Kidney (tissue), 14 donors: ENCODE data around the gene RNF169. TPM values are rescaled to one million over a fixed set of nuclear protein-coding genes. Genes with fewer than 3 reads are reported as not detected.

ENCODE experiments used
- DNase-seq, 5 donors: peaks; one replicate each; pipeline ENCODE4 v3.0.0-alpha.2; 2013 to 2020
- FAIRE-seq: peaks from 2 replicates; lab custom pipeline; 2012; peaks lifted over from hg19 to GRCh38; lab: Jason Lieb, UNC
- H3K27ac ChIP-seq, 2 donors: one replicate each; pipeline ENCODE4 v1.7.0; 2013; ENCODE audit warnings: low read depth in 2 of 2, low read length in 2 of 2, inconsistent platforms in 1 of 2
- H3K27me3 ChIP-seq: one replicate; pipeline ENCODE4 v1.7.1; 2013; ENCODE audit warnings: low read length, inconsistent platforms; ENCODE audit not compliant: control insufficient read depth, insufficient read depth
- H3K36me3 ChIP-seq, 3 donors: one replicate each; pipeline versions ENCODE4 v1.7.0 to v1.7.1; 2013; ENCODE audit warnings: low read length in 3 of 3, control low read depth in 1 of 3, inconsistent platforms in 1 of 3; ENCODE audit not compliant: insufficient read depth in 3 of 3, control insufficient read depth in 2 of 3
- H3K4me1 ChIP-seq, 3 donors: one replicate each; pipeline versions ENCODE4 v1.7.0 to v1.7.1; 2013; ENCODE audit warnings: low read length in 3 of 3, inconsistent platforms in 1 of 3, low read depth in 1 of 3; ENCODE audit not compliant: control insufficient read depth in 2 of 3, insufficient read depth in 2 of 3
- H3K4me3 ChIP-seq, 3 donors: one replicate each; pipeline versions ENCODE4 v1.7.0 to v1.8.1; 2013; ENCODE audit warnings: low read length in 3 of 3, control low read depth in 1 of 3, inconsistent platforms in 1 of 3
- H3K9ac ChIP-seq, 3 donors: one replicate each; pipeline versions ENCODE4 v1.7.0 to v1.7.1; 2013; ENCODE audit warnings: low read length in 3 of 3, control low read depth in 1 of 3, inconsistent platforms in 1 of 3
- H3K9me3 ChIP-seq, 3 donors: one replicate each; pipeline versions ENCODE4 v1.7.0 to v1.7.1; 2013; ENCODE audit warnings: low read length in 3 of 3, control low read depth in 1 of 3, inconsistent platforms in 1 of 3; ENCODE audit not compliant: control insufficient read depth in 2 of 3, insufficient read depth in 1 of 3
- intact Hi-C: fragments of 100-400 bp; cut with DNase I; formaldehyde crosslinking; loops from one replicate; pipeline ENCODE4 v1.11.1; 2022
- polyA plus RNA-seq: library from polyadenylated mRNA; stranded (reverse); fragments of 350-450 nt; fragmentation: Illumina TruSeq; extraction: RNeasy Lipid Tissue Mini Kit (QIAGEN cat#74804); gene quantifications from one replicate; pipeline ENCODE4 v1.2.3, GENCODE V29; 2014; ENCODE audit warnings: low read depth, low replicate concordance; ENCODE audit not compliant: insufficient read depth
- total RNA-seq: library from RNA; stranded (reverse); fragmentation: NEBNext Ultra II Directional; extraction: Animal tissue kit (Norgen Biotek cat#: 25700); gene quantifications from one replicate; pipeline ENCODE4 v1.2.1, GENCODE V29; 2021
- TF ChIP-seq, protein P1 (sequence below): IDR thresholded peaks from 3 replicates; pipeline ENCODE4 v1.5.1; 2012; ENCODE audit warnings: mild to moderate bottlenecking, moderate library complexity, borderline replicate concordance; ENCODE audit not compliant: insufficient read depth; ENCODE audit errors: extremely low read depth
- donor health status: control.
- donor health status: control.
- donor health status: control.
- donor health status: control.
- donor health status: control.
- donor health status: DM: yes; HTN: yes; CAD: no.
- donor health status: Normal renal cell carcinoma (clear cell type).

Gene RNF169
- total and polyA plus RNA-seq, 2 donors from 2014 or later, result 3.1 to 19.6 TPM

DNA sequence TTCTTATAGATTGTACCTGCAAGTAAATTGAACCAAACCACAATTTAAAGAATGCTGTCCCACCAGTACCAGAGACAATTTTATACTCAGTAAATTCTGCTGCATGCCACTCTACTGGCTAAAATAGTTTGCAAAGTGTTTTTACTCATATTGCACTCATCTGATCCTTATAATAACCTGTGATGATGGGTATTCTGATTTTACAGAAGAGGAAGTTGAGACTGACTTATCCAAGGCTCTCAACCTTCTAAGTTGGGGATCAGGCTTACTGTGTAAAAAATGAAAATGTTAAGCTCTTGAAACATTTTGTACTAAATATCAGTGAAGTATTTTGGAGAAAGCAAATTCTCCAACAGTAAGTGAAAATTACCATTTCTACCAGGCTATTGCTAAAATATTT is 37.9 kb downstream of the RNF169 start:
- Histone ChIP-seq H3K9ac (no peak overlapping the region), H3K27me3 (no peaks in the 10 kb centered on the region), H3K4me3 (no peak overlapping the region), H3K4me1 (peaks cover 0 to 6% (median 0%) of the 10 kb centered on the region in 3 donors), H3K27ac (no peak overlapping the region), H3K9me3 (no peaks in the 10 kb centered on the region), H3K36me3 (peaks cover 3 to 18% (median 14%) of the 10 kb centered on the region in 3 donors)
- no peak for FAIRE-seq
- intact Hi-C loops, result no loop called here
- DNase-seq, result no peak
- TF ChIP-seq, protein P1, sequence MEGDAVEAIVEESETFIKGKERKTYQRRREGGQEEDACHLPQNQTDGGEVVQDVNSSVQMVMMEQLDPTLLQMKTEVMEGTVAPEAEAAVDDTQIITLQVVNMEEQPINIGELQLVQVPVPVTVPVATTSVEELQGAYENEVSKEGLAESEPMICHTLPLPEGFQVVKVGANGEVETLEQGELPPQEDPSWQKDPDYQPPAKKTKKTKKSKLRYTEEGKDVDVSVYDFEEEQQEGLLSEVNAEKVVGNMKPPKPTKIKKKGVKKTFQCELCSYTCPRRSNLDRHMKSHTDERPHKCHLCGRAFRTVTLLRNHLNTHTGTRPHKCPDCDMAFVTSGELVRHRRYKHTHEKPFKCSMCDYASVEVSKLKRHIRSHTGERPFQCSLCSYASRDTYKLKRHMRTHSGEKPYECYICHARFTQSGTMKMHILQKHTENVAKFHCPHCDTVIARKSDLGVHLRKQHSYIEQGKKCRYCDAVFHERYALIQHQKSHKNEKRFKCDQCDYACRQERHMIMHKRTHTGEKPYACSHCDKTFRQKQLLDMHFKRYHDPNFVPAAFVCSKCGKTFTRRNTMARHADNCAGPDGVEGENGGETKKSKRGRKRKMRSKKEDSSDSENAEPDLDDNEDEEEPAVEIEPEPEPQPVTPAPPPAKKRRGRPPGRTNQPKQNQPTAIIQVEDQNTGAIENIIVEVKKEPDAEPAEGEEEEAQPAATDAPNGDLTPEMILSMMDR, result no peak

DNA sequence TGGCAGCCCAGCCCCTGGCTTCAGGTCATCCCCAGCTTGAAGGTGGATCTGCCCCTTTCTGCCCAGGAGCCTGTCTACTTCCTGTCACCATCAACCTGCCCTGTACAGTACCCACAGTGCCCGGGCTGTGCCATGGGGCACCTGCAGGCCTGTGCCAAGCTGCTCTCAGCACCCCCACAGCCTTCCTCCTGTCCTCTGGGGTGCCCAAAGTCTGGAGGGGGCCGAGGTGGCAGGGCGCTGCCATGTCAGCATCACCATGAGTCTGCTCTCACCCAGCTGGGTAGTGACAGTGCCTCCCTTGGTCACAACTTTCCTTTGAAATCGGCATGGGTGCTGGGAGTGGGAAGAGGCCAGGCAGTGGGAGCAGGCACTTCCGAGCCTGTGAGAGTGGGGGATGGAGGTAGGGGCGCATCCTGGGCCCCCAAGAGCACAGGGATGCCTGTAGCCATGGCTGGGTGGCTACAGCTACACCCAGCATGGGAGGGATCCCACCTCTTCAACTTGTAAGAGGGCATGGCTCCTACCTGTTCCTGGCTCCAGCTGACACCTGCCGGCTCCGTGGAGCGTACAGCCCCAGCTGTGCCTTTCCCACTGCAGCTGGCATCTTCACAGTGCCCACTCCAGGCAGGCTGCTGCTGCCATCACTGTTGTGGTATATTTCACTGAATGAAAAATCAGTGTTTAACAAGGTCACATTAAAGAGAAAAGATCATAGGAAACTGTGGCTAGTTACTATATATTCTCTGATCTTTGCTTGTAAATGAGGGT is 42.9 kb downstream of the RNF169 start:
- no peak for FAIRE-seq
- Histone ChIP-seq H3K4me3 (no peak overlapping the region), H3K27ac (no peak overlapping the region), H3K9ac (no peak overlapping the region), H3K27me3 (no peaks in the 10 kb centered on the region), H3K36me3 (peaks cover 3 to 18% (median 17%) of the 10 kb centered on the region in 3 donors), H3K4me1 (no peaks in the 10 kb centered on the region), H3K9me3 (no peaks in the 10 kb centered on the region)
- intact Hi-C loops, result loop anchor here (10.0 kb wide), 1 partner anchor 63 kb away; no protein-coding TSS in a partner anchor
- TF ChIP-seq, protein P1, result no peak
- DNase-seq, result no peak

DNA sequence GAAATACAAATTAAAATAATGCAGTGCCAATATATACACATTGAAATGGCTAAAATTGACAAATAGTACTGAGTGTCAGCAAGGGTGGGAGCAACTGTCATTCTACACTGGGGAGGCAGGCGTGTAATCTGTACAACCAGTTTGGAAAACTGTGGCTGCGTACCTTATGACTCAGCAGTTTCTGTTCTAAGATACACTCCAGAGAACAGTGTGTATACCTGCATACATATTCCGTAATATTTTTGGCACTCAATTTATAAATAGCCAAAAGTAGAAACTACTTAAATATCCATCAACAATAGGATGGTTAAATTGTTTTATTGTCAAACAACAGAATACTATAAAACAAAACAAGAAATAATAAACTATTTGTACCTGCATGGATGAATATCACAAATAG is 57.6 kb downstream of the RNF169 start:
- no peaks in the 10 kb centered on the region for H3K27me3 ChIP-seq
- no peak overlapping the region for H3K4me3 ChIP-seq
- TF ChIP-seq, protein P1, result no peak
- H3K4me1 ChIP-seq, result peaks cover 0 to 6% (median 4%) of the 10 kb centered on the region in 3 donors
- FAIRE-seq, result no peak
- intact Hi-C loops, result no loop called here
- no peak overlapping the region for H3K27ac ChIP-seq
- no peaks in the 10 kb centered on the region for H3K9me3 ChIP-seq
- no peak overlapping the region for H3K9ac ChIP-seq
- peaks cover 0 to 3% (median 0%) of the 10 kb centered on the region in 3 donors for H3K36me3 ChIP-seq
- DNase-seq, result no peak
